ENCODE measurements around the gene BAIAP3.

Gene BAIAP3

GRCh38 chr16:1287982-1288670 is 45.3 kb upstream of the BAIAP3 start:
- H3K36me3 ChIP-seq (ENCODE audit: control insufficient read depth, insufficient read depth, low read length) = no peaks in the 10 kb centered on the region
- TF ChIP-seq CTCF (IDR thresholded peaks at IDR 0.05; ENCODE audit: insufficient read depth, low read length, poor library complexity, severe bottlenecking) = no peak
- H3K27me3 ChIP-seq (replicated peaks; ENCODE audit: control insufficient read depth, insufficient read depth, low read length) = no peaks in the 10 kb centered on the region; the same call in 1 of the 2 replicates
- DNase-seq (ENCODE audit: extremely low read depth, insufficient read length) = no peak
- no peak overlapping the region for H3K4me3 ChIP-seq (replicated peaks; ENCODE audit: low read depth, low read length)

- no peak for TF ChIP-seq CTCF (IDR thresholded peaks at IDR 0.05; ENCODE audit: insufficient read depth, low read length, poor library complexity, severe bottlenecking)
- H3K36me3 ChIP-seq (ENCODE audit: control insufficient read depth, insufficient read depth, low read length) = no peaks in the 10 kb centered on the region
- H3K27me3 ChIP-seq (replicated peaks; ENCODE audit: control insufficient read depth, insufficient read depth, low read length) = no peaks in the 10 kb centered on the region; the same call in 1 of the 2 replicates
- H3K4me3 ChIP-seq (replicated peaks; ENCODE audit: low read depth, low read length) = no peak overlapping the region
- DNase-seq (ENCODE audit: extremely low read depth, insufficient read length) = no peak
Measured at GRCh38 chr16:1288813-1289476, 44.5 kb upstream of the BAIAP3 start.

GRCh38 chr16:1289477-1289866 is 44.0 kb upstream of the BAIAP3 start:
- TF ChIP-seq CTCF (IDR thresholded peaks at IDR 0.05; ENCODE audit: insufficient read depth, low read length, poor library complexity, severe bottlenecking) = no peak
- no peak for DNase-seq (ENCODE audit: extremely low read depth, insufficient read length)
- Histone ChIP-seq H3K4me3 (replicated peaks; ENCODE audit: low read depth, low read length) (no peak overlapping the region), H3K27me3 (replicated peaks; ENCODE audit: control insufficient read depth, insufficient read depth, low read length) (no peaks in the 10 kb centered on the region; the same call in 1 of the 2 replicates), H3K36me3 (ENCODE audit: control insufficient read depth, insufficient read depth, low read length) (no peaks in the 10 kb centered on the region)

- Histone ChIP-seq H3K4me3 (replicated peaks; ENCODE audit: low read depth, low read length) (no peak overlapping the region), H3K36me3 (ENCODE audit: control insufficient read depth, insufficient read depth, low read length) (no peaks in the 10 kb centered on the region), H3K27me3 (replicated peaks; ENCODE audit: control insufficient read depth, insufficient read depth, low read length) (no peaks in the 10 kb centered on the region; the same call in 1 of the 2 replicates)
- DNase-seq (ENCODE audit: extremely low read depth, insufficient read length) = no peak
- no peak for TF ChIP-seq CTCF (IDR thresholded peaks at IDR 0.05; ENCODE audit: insufficient read depth, low read length, poor library complexity, severe bottlenecking)
Measured at GRCh38 chr16:1290063-1290501, 43.4 kb upstream of the BAIAP3 start.

GRCh38 chr16:1290860-1291575 is 42.4 kb upstream of the BAIAP3 start:
- Histone ChIP-seq H3K4me3 (replicated peaks; ENCODE audit: low read depth, low read length) (no peak overlapping the region), H3K36me3 (ENCODE audit: control insufficient read depth, insufficient read depth, low read length) (no peaks in the 10 kb centered on the region), H3K27me3 (replicated peaks; ENCODE audit: control insufficient read depth, insufficient read depth, low read length) (no peaks in the 10 kb centered on the region; the same call in 1 of the 2 replicates)
- no peak for DNase-seq (ENCODE audit: extremely low read depth, insufficient read length)
- TF ChIP-seq CTCF (IDR thresholded peaks at IDR 0.05; ENCODE audit: insufficient read depth, low read length, poor library complexity, severe bottlenecking) = no peak
